Measurements from ENCODE around the gene FAM181B. TPM values are rescaled to one million over a fixed set of nuclear protein-coding genes. Genes with fewer than 3 reads are reported as not detected.

Gene FAM181B
- total RNA-seq, 1 donor from 2014 or later: not detected

- Mint-ChIP-seq H3K27me3 (ENCODE audit: insufficient read depth, low read depth) (peaks cover 9% of the 10 kb centered on the region), H3K4me3 (no peak overlapping the region), H3K36me3 (peaks cover 8% of the 10 kb centered on the region), H3K9me3 (no peaks in the 10 kb centered on the region), H3K4me1 (peaks cover 26% of the 10 kb centered on the region), H3K27ac (no peak overlapping the region)
- H3K9ac ChIP-seq: no peak overlapping the region
- no peak overlapping the region for H3K4me2 ChIP-seq
- no peaks in the 10 kb centered on the region for H3F3A ChIP-seq (ENCODE audit: low read depth)
- H3K27me3 ChIP-seq: peaks cover 100% of the 10 kb centered on the region
- no peaks in the 10 kb centered on the region for H3K4me1 ChIP-seq
- H3K4me3 ChIP-seq: no peak overlapping the region
- H3K79me2 ChIP-seq (ENCODE audit: low read depth): no peaks in the 10 kb centered on the region
- no peaks in the 10 kb centered on the region for H3K9me3 ChIP-seq (ENCODE audit: low read depth)
- H4K20me1 ChIP-seq (ENCODE audit: low read depth): no peaks in the 10 kb centered on the region
- no peak overlapping the region for H2AFZ ChIP-seq (replicated peaks)
- H3K36me3 ChIP-seq: no peaks in the 10 kb centered on the region
- no peak overlapping the region for H3K27ac ChIP-seq
- no peak for DNase-seq (ENCODE audit: low spot score)
- TF ChIP-seq EZH2phosphoT487 (IDR thresholded peaks at IDR 0.05) (no peak), EZH2 (IDR thresholded peaks at IDR 0.05) (no peak), CTCF (IDR thresholded peaks at IDR 0.05) (no peak)
Observed at GRCh38 chr11:82724026-82724425, 9.6 kb downstream of the FAM181B start.

- Histone ChIP-seq H3K4me3 (no peak overlapping the region), H3K27me3 (peaks cover 85% of the 10 kb centered on the region), H3K9me3 (ENCODE audit: low read depth) (no peaks in the 10 kb centered on the region), H3K4me1 (no peaks in the 10 kb centered on the region), H3K36me3 (no peaks in the 10 kb centered on the region), H3K27ac (no peak overlapping the region), H3K4me2 (no peak overlapping the region), H3K9ac (no peak overlapping the region), H3K79me2 (ENCODE audit: low read depth) (no peaks in the 10 kb centered on the region), H4K20me1 (ENCODE audit: low read depth) (no peaks in the 10 kb centered on the region), H3F3A (ENCODE audit: low read depth) (no peaks in the 10 kb centered on the region), H2AFZ (replicated peaks) (no peak overlapping the region)
- Mint-ChIP-seq H3K27me3 (ENCODE audit: insufficient read depth, low read depth) (peaks cover 7% of the 10 kb centered on the region), H3K9me3 (no peaks in the 10 kb centered on the region), H3K36me3 (peaks cover 4% of the 10 kb centered on the region), H3K4me1 (peaks cover 41% of the 10 kb centered on the region), H3K4me3 (no peak overlapping the region), H3K27ac (no peak overlapping the region)
- no peak for DNase-seq (ENCODE audit: low spot score)
- TF ChIP-seq EZH2phosphoT487 (IDR thresholded peaks at IDR 0.05): no peak
- TF ChIP-seq CTCF (IDR thresholded peaks at IDR 0.05): no peak
- no peak for TF ChIP-seq EZH2 (IDR thresholded peaks at IDR 0.05)
Observed at GRCh38 chr11:82722231-82722630, 11.4 kb downstream of the FAM181B start.

- Histone ChIP-seq H3F3A (ENCODE audit: low read depth) (no peaks in the 10 kb centered on the region), H3K27ac (no peak overlapping the region), H3K36me3 (no peaks in the 10 kb centered on the region), H3K9me3 (ENCODE audit: low read depth) (no peaks in the 10 kb centered on the region), H3K4me1 (no peaks in the 10 kb centered on the region), H2AFZ (replicated peaks) (no peak overlapping the region), H3K9ac (no peak overlapping the region), H4K20me1 (ENCODE audit: low read depth) (no peaks in the 10 kb centered on the region), H3K27me3 (peaks cover 76% of the 10 kb centered on the region), H3K79me2 (ENCODE audit: low read depth) (no peaks in the 10 kb centered on the region), H3K4me3 (no peak overlapping the region), H3K4me2 (no peak overlapping the region)
- H3K27me3 Mint-ChIP-seq (ENCODE audit: insufficient read depth, low read depth): peaks cover 2% of the 10 kb centered on the region
- peak overlapping the region; percentile 88 for H3K27ac Mint-ChIP-seq
- DNase-seq (ENCODE audit: low spot score): no peak
- H3K9me3 Mint-ChIP-seq: no peaks in the 10 kb centered on the region
- H3K4me3 Mint-ChIP-seq: peak overlapping the region; percentile 7
- TF ChIP-seq EZH2phosphoT487 (IDR thresholded peaks at IDR 0.05) (no peak), CTCF (IDR thresholded peaks at IDR 0.05) (no peak), EZH2 (IDR thresholded peaks at IDR 0.05) (no peak)
- no peaks in the 10 kb centered on the region for H3K36me3 Mint-ChIP-seq
- H3K4me1 Mint-ChIP-seq: peaks cover 46% of the 10 kb centered on the region
Observed at GRCh38 chr11:82720267-82721065, 13.2 kb downstream of the FAM181B start.

Data from neural progenitor cell (in vitro differentiated cells).